ENCODE measurements around the gene GPR37L1. TPM values are rescaled to one million over a fixed set of nuclear protein-coding genes. Genes with fewer than 3 reads are reported as not detected.
"Not testable (repeated sequence)": the region's sequence is repeated elsewhere in the genome, so short reads cannot be mapped to it uniquely, and the experiment has no call there.

The GPR37L1 gene
- total RNA-seq, 1 donor from 2014 or later, result 0.05 TPM

GRCh38 chr1:202135221-202135721 lies 12.6 kb downstream of the GPR37L1 start:
- Mint-ChIP-seq H3K36me3 (ENCODE audit: low read depth) (peaks cover 4% of the 10 kb centered on the region), H3K4me3 (peak overlapping the region; percentile 68), H3K27me3 (ENCODE audit: low read depth) (no peaks in the 10 kb centered on the region), H3K27ac (ENCODE audit: unreplicated experiment) (no peak overlapping the region), H3K4me1 (peaks cover 14% of the 10 kb centered on the region), H3K9me3 (no peaks in the 10 kb centered on the region)
- peak; percentile 92 for TF ChIP-seq CTCF (conservative IDR thresholded peaks at IDR 0.05)
- peak; percentile 58 for DNase-seq (ENCODE audit: low read depth, low spot score)

- TF ChIP-seq CTCF (conservative IDR thresholded peaks at IDR 0.05), result no peak
- no peaks in the 10 kb centered on the region for H3K36me3 Mint-ChIP-seq (ENCODE audit: low read depth)
- DNase-seq (ENCODE audit: low read depth, low spot score), result no peak
- peaks cover 6% of the 10 kb centered on the region for H3K27me3 Mint-ChIP-seq (ENCODE audit: low read depth)
- no peaks in the 10 kb centered on the region for H3K9me3 Mint-ChIP-seq
- peak overlapping the region; percentile 49 for H3K4me3 Mint-ChIP-seq
- H3K27ac Mint-ChIP-seq (ENCODE audit: unreplicated experiment), result no peak overlapping the region
- peaks cover 25% of the 10 kb centered on the region for H3K4me1 Mint-ChIP-seq
These were observed 18.1 kb downstream of the GPR37L1 start for GRCh38 chr1:202140833-202141232.

- peaks cover 25% of the 10 kb centered on the region for H3K4me1 Mint-ChIP-seq
- H3K36me3 Mint-ChIP-seq (ENCODE audit: low read depth); H3K9me3 Mint-ChIP-seq; H3K27ac Mint-ChIP-seq (ENCODE audit: unreplicated experiment); DNase-seq (ENCODE audit: low read depth, low spot score); H3K27me3 Mint-ChIP-seq (ENCODE audit: low read depth): not testable (repeated sequence)
- peak overlapping the region; percentile 96 for H3K4me3 Mint-ChIP-seq
These were observed 18.8 kb downstream of the GPR37L1 start for GRCh38 chr1:202141468-202141867.

GRCh38 chr1:202143011-202143767 lies 20.5 kb downstream of the GPR37L1 start:
- Mint-ChIP-seq H3K4me1 (peaks cover 25% of the 10 kb centered on the region), H3K9me3 (no peaks in the 10 kb centered on the region), H3K36me3 (ENCODE audit: low read depth) (no peaks in the 10 kb centered on the region), H3K27ac (ENCODE audit: unreplicated experiment) (peak overlapping the region; percentile 35), H3K27me3 (ENCODE audit: low read depth) (peaks cover 6% of the 10 kb centered on the region), H3K4me3 (peak overlapping the region; percentile 96)
- TF ChIP-seq CTCF (conservative IDR thresholded peaks at IDR 0.05), result no peak
- DNase-seq (ENCODE audit: low read depth, low spot score), result no peak

GRCh38 chr1:202143768-202144401 lies 21.2 kb downstream of the GPR37L1 start:
- TF ChIP-seq CTCF (conservative IDR thresholded peaks at IDR 0.05), result no peak
- DNase-seq (ENCODE audit: low read depth, low spot score), result peak; percentile 34
- no peaks in the 10 kb centered on the region for H3K9me3 Mint-ChIP-seq
- H3K36me3 Mint-ChIP-seq (ENCODE audit: low read depth), result no peaks in the 10 kb centered on the region
- H3K4me3 Mint-ChIP-seq, result peak overlapping the region; percentile 96
- H3K27ac Mint-ChIP-seq (ENCODE audit: unreplicated experiment), result peak overlapping the region; percentile 28
- peaks cover 6% of the 10 kb centered on the region for H3K27me3 Mint-ChIP-seq (ENCODE audit: low read depth)
- H3K4me1 Mint-ChIP-seq, result peaks cover 25% of the 10 kb centered on the region

All from neural crest cell (in vitro differentiated cells).